Gastrocnemius medialis (tissue), 4 donors: ENCODE results near the gene RPRD1B.

Source experiments
- CTCF ChIP-seq, 5 experiments: fragments of 450-650 bp in 3 of 5; fragments of 200-600 bp in 2 of 5; sonication (generic) in 2 of 5; IDR thresholded peaks in 4 of 5; conservative IDR thresholded peaks in 1 of 5; 1 replicate in 4 of 5; 2 replicates in 1 of 5; pipeline ENCODE4 v1.5.1; 2016 to 2019; ENCODE audit warnings: antibody characterized with exemption in 5 of 5, mild to moderate bottlenecking in 3 of 5, moderate library complexity in 3 of 5
- POLR2A ChIP-seq, 2 donors: fragments of 450-650 bp; IDR thresholded peaks; one replicate each; pipeline ENCODE4 v1.6.1; 2017; ENCODE audit warnings: antibody characterized with exemption in 2 of 2, mild to moderate bottlenecking in 2 of 2, moderate library complexity in 2 of 2

- no peak for TF ChIP-seq POLR2A (IDR thresholded peaks at IDR 0.05)
- no peak for TF ChIP-seq CTCF (IDR thresholded peaks at IDR 0.05 in 4 of 5, conservative IDR thresholded peaks at IDR 0.05 in 1 of 5)
Observed at GRCh38 chr20:38132156-38132909, 98.8 kb downstream of the RPRD1B start.
